Upper lobe of left lung (tissue), 4 donors: ENCODE measurements around the gene WNK2.

Source experiments
- CTCF ChIP-seq, 6 experiments: fragments of 450-650 bp in 4 of 6; fragments of 200-600 bp in 2 of 6; sonication (generic) in 2 of 6; IDR thresholded peaks; one replicate each; pipeline ENCODE4 v1.5.1; 2016 to 2019; ENCODE audit warnings: antibody characterized with exemption in 6 of 6
- EP300 ChIP-seq, 4 donors: sonication (generic); formaldehyde crosslinking; IDR thresholded peaks; one replicate each; pipeline ENCODE4 v1.5.1; 2017; ENCODE audit warnings: antibody characterized with exemption in 4 of 4, control low read depth in 2 of 4

- TF ChIP-seq CTCF (IDR thresholded peaks at IDR 0.05) (no peak), EP300 (IDR thresholded peaks at IDR 0.05) (no peak)
Observed at GRCh38 chr9:93261735-93262523, 78.0 kb downstream of the WNK2 start.
